ENCODE data around the gene ATF6B.
"Not testable (repeated sequence)": the region's sequence is repeated elsewhere in the genome, so short reads cannot be mapped to it uniquely, and the experiment has no call there.

Gene ATF6B

GRCh38 chr6:32079566-32080290 lies 48.3 kb downstream of the ATF6B start:
- no peak for DNase-seq

- DNase-seq = no peak
Measured at GRCh38 chr6:32076321-32076809, 51.7 kb downstream of the ATF6B start.

GRCh38 chr6:32075781-32076180 lies 52.3 kb downstream of the ATF6B start:
- no peak for DNase-seq

GRCh38 chr6:32074996-32075532 lies 53.0 kb downstream of the ATF6B start:
- DNase-seq = no peak

- DNase-seq = no peak
Measured at GRCh38 chr6:32073613-32074012, 54.4 kb downstream of the ATF6B start.

GRCh38 chr6:32073101-32073500 lies 54.9 kb downstream of the ATF6B start:
- no peak for DNase-seq

- DNase-seq = no peak
Measured at GRCh38 chr6:32070814-32071543, 57.1 kb downstream of the ATF6B start.

- no peak for DNase-seq
Measured at GRCh38 chr6:32069878-32070515, 58.0 kb downstream of the ATF6B start.

- DNase-seq = no peak
Measured at GRCh38 chr6:32069460-32069859, 58.6 kb downstream of the ATF6B start.

GRCh38 chr6:32068867-32069266 lies 59.2 kb downstream of the ATF6B start:
- DNase-seq = no peak

GRCh38 chr6:32068315-32068714 lies 59.7 kb downstream of the ATF6B start:
- DNase-seq = not testable (repeated sequence)

- DNase-seq = not testable (repeated sequence)
Measured at GRCh38 chr6:32067521-32067920, 60.5 kb downstream of the ATF6B start.

Data from stimulated activated CD4-positive, alpha-beta T cell treated with anti-CD3 and anti-CD28 coated beads, Interleukin-4, amount 100 ng/mL, for 4 hours (primary cell).